ENCODE data around the gene L1TD1. TPM values are rescaled to one million over a fixed set of nuclear protein-coding genes. Genes with fewer than 3 reads are reported as not detected.

The L1TD1 gene
- total and polyA plus RNA-seq, 9 of the 15 experiments (the other 6 are each of a cell fraction or from before 2014, with no cell fraction given) = 0.09 TPM; not detected in 8

DNA sequence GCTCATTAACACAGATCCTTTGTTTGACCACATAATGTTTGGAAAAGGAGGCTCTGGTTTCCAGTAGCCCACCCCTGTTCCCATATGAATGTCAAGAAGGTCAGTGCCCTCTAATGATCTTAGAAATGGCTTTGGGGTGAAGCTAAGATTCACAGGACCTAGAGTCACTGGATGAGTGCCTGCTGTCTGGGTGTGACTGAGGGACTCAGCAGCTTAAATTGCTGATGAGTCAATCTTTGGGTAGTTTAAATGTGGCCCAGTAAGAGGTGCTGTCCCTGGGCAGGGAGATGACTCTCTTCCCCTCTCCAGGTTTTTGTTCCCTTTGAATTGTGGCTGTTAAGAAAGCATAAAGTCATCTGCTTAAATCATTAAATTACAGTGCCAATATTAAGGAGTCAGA, 50.6 kb downstream of the L1TD1 start:
- intact Hi-C loops (cut with micrococcal nuclease) = no loop called here
- Histone ChIP-seq H3K27me3 (ENCODE audit: control insufficient read depth in 2 of 2, insufficient read depth in 2 of 2, low read length in 2 of 2) (peaks cover 0 to 10% of the 10 kb centered on the region in 2 experiments; a peak in 3 of 5 replicates), H4K20me1 (replicated peaks; ENCODE audit: control insufficient read depth, insufficient read depth, low read length) (no peaks in the 10 kb centered on the region), H2AFZ (ENCODE audit: low read depth, low read length) (no peak overlapping the region), H3K9me3 (replicated peaks; ENCODE audit: control insufficient read depth, insufficient read depth, low read depth, low read length) (no peaks in the 10 kb centered on the region), H3K4me3 (no peak overlapping the region), H3K4me1 (replicated peaks in 1 of 2; ENCODE audit: control insufficient read depth in 2 of 2, insufficient read depth in 2 of 2, low read length in 2 of 2) (no peaks in the 10 kb centered on the region), H3K4me2 (ENCODE audit: insufficient read depth, low read length) (no peak overlapping the region), H3K9me1 (ENCODE audit: control insufficient read depth, insufficient read depth, low read length) (no peaks in the 10 kb centered on the region), H3K27ac (ENCODE audit: extremely low read depth, low read depth, low read length) (no peak overlapping the region), H3K9ac (ENCODE audit: insufficient read depth in 1 of 2, low read depth in 2 of 2, low read length in 2 of 2) (no peak overlapping the region), H3K79me2 (ENCODE audit: control insufficient read depth, insufficient read depth, low read length) (no peaks in the 10 kb centered on the region), H3K36me3 (ENCODE audit: control insufficient read depth, insufficient read depth, low read length) (no peaks in the 10 kb centered on the region)
- CTCF ChIA-PET (ENCODE audit: low intra/inter-chr PET ratio) = no interaction called here
- ATAC-seq (no peak), FAIRE-seq (no peak), DNase-seq (ENCODE audit: extremely low read depth in 1 of 4, low spot score in 3 of 4) (no peak)
- TF ChIP-seq C11orf30 (IDR thresholded peaks at IDR 0.05; ENCODE audit: low read depth) (0 out of 2 replicates have a peak, but pooled peaks have one; percentile 15), ZNF316 (IDR thresholded peaks at IDR 0.05) (peak; percentile 36; the same call in 1 of the 2 replicates), FOSL1 (tag; conservative IDR thresholded peaks at IDR 0.05) (no peak)
- no TSS peak for BruUV-seq (replicated peaks)
- in situ Hi-C loops (cut with MboI) = no loop called here
- POLR2A ChIA-PET = interaction anchor here (0.6 kb wide), 1 partner anchor 211 kb away, joined by 3 read pairs; no protein-coding TSS in a partner anchor

DNA sequence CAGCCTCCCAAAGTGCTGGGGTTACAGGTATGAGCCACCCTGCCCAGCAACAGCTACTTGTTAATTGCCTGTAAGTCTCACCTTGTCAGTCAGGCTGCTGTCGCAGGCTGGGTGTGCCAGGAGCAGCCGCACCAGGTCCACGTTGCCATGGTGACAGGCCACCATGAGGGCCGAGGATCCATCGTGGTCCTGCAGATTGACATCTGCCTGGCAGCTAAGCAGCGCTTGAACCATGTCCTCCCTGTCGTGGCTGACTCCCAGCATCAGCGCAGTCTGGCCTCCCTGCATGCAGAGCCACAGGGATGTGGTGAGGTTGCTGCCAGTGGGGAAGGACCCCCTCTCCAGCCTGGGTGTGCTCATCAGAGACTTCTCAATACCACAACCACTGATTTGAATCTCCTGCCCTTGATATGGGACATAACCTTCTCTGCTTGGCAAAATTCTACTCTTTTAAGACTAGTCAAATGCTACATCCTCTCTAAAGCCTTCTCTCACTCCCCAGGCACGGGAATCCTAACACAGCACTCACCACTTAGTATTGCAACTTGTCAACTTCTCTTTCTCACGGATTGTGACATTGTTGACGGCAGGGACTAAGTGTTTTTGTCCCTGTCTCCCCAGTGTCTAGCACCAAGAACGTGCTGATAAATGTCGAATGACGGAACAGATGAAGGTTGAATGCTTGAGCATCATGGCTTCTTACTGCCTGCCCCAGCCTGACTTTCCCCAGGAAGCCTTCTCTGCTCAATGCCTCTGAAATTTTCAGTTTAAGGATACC, 52.9 kb downstream of the L1TD1 start:
- ChIA-PET POLR2A (interaction anchor here (1.0 kb wide), 1 partner anchor 26 kb away, joined by 3 read pairs; no protein-coding TSS in a partner anchor), CTCF (ENCODE audit: low intra/inter-chr PET ratio) (no interaction called here)
- H3K4me3 ChIP-seq = no peak overlapping the region
- intact Hi-C loops (cut with micrococcal nuclease) = no loop called here
- in situ Hi-C loops (cut with MboI) = no loop called here
- H3K4me1 ChIP-seq (replicated peaks in 1 of 2; ENCODE audit: control insufficient read depth in 2 of 2, insufficient read depth in 2 of 2, low read length in 2 of 2) = no peaks in the 10 kb centered on the region
- DNase-seq (ENCODE audit: extremely low read depth in 1 of 4, low spot score in 3 of 4) (no peak), ATAC-seq (no peak), FAIRE-seq (no peak)
- H3K36me3 ChIP-seq (ENCODE audit: control insufficient read depth, insufficient read depth, low read length) = no peaks in the 10 kb centered on the region
- BruUV-seq (replicated peaks) = no TSS peak
- WGBS (ENCODE audit: insufficient coverage, low coverage, missing lambda C conversion rate) = 3% methylated on average over 11 of the region's 14 CpGs
- H3K9ac ChIP-seq (ENCODE audit: insufficient read depth in 1 of 2, low read depth in 2 of 2, low read length in 2 of 2) = no peak overlapping the region
- no peak for TF ChIP-seq SAFB (IDR thresholded peaks at IDR 0.05; ENCODE audit: borderline replicate concordance, low read depth, low read length)
- peak; percentile 49 for TF ChIP-seq RFX1 (IDR thresholded peaks at IDR 0.05)
- no peak for TF ChIP-seq ZNF121 (CRISPR knock-in tag; conservative IDR thresholded peaks at IDR 0.05)
- H3K27me3 ChIP-seq (ENCODE audit: control insufficient read depth in 2 of 2, insufficient read depth in 2 of 2, low read length in 2 of 2) = peaks cover 3 to 15% of the 10 kb centered on the region in 2 experiments; a peak in 3 of 5 replicates
- no peaks in the 10 kb centered on the region for H3K9me3 ChIP-seq (replicated peaks; ENCODE audit: control insufficient read depth, insufficient read depth, low read depth, low read length)
- no peak overlapping the region for H3K4me2 ChIP-seq (ENCODE audit: insufficient read depth, low read length)
- H3K9me1 ChIP-seq (ENCODE audit: control insufficient read depth, insufficient read depth, low read length) = no peaks in the 10 kb centered on the region
- H2AFZ ChIP-seq (ENCODE audit: low read depth, low read length) = no peak overlapping the region
- H3K79me2 ChIP-seq (ENCODE audit: control insufficient read depth, insufficient read depth, low read length) = no peaks in the 10 kb centered on the region
- H3K27ac ChIP-seq (ENCODE audit: extremely low read depth, low read depth, low read length) = no peak overlapping the region
- H4K20me1 ChIP-seq (replicated peaks; ENCODE audit: control insufficient read depth, insufficient read depth, low read length) = no peaks in the 10 kb centered on the region
